ENCODE measurements around the gene TSPOAP1.
"Not testable (repeated sequence)": the region's sequence is repeated elsewhere in the genome, so short reads cannot be mapped to it uniquely, and the experiment has no call there.

TSPOAP1 gene

DNA sequence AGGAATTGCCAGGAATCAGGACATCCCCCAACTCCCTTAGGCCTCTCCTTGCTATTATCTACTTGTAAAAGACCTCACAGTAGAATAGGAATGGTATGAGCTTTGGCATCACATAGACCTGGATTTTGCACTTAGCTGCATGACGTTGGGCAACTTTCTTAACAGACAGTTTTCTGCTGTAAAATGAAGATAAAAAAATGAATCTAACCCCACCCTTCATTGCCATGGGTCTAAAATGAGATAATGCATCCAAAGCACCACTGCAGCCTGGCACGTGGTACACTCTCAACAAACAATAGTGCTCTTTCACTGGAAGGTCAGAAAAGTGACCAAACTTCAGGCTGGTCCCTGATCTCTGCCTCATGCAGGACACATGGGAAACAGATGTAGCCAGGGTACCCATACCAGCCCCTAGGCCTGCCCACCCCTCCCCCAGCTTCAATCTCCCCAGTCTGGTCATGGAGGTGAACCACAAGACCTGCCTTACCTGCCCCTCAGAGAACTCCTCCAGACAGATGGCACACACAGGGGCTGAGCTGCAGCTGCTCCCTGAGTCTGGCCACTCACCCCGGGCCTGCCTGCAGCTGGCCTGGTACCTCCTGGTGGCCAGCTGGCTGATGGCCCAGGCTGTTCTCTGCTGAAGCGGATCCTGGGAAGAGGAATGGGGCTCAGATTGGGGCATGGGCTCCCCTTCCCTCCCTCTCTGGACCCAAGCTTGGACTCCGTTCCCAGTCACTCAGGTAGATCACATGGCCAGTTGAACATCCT is 31.9 kb upstream of the TSPOAP1 start:
- no peak for DNase-seq (ENCODE audit: low spot score)

GRCh38 chr17:58358408-58359172 is 30.0 kb upstream of the TSPOAP1 start:
- no peak for DNase-seq (ENCODE audit: low spot score)

GRCh38 chr17:58357312-58358297 is 29.0 kb upstream of the TSPOAP1 start:
- DNase-seq (ENCODE audit: low spot score): no peak

GRCh38 chr17:58356231-58356630 is 27.6 kb upstream of the TSPOAP1 start:
- no peak for DNase-seq (ENCODE audit: low spot score)

- DNase-seq (ENCODE audit: low spot score): no peak
Observed at GRCh38 chr17:58354541-58355216, 26.1 kb upstream of the TSPOAP1 start.

- no peak for DNase-seq (ENCODE audit: low spot score)
Observed at GRCh38 chr17:58353389-58353825, 24.8 kb upstream of the TSPOAP1 start.

GRCh38 chr17:58352596-58353388 is 24.2 kb upstream of the TSPOAP1 start:
- peak; percentile 25 for DNase-seq (ENCODE audit: low spot score)

DNA sequence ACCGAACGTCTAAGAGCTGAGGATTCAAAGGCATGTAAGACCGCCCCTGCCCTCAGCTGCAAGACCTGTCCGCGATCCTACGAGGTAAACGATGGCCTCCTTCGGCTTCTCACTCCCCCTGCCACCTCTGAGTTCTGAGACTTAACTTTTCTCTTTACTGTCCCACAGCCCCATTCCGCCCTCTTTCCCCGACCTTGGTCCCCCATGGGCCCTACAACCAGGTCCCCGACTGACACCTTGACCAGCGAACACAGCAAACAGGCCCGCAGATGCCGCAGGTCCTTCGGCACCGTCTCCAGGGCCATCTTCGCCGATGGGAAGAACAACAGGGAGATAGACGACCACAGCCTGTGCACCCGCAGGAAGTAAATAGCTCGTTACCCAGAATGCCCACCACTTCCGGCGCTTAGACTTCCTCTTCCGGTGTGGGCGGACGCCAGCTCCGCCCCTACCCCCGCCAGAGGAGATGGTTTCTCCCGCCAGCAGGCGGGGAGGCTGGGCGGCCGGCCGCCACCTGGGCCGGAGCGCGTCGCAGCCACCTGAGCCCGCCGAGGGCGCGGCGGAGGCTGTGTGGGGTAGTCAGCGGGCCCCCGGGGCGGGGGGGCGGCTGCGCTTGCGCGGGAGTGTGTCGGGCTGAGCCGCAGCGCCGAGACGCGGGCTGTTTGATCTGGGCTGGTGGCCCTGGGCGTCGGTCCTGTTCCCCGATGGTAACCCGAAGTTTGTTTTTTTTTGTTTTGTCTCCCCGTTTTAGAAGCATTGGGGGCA is 23.4 kb upstream of the TSPOAP1 start, which contains the start of gene SUPT4H1:
SUPT4H1 (minus strand) TSS at position 371 of the 765 bp plus-strand sequence; CDS start at position 305, 66 bp downstream.
- DNase-seq (ENCODE audit: low spot score): peak; percentile 96

DNA sequence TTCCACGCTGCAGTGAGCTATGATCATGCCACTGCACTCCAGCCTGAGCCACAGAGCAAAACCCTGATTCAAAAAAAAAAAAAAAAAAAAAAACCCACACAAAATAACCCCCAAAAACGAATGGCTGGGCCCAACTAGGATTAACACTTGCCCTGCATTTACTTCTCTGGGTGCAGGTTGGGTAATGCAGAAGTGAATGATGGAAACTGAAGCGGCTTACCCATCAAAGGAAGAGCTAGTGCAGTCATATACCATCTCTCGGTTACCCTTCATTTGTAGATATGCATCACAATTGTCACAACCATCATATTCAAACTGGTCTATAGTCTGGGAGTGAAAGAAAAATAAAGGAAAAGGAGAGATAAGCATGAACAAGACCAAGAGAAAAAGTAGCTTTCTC is 22.6 kb upstream of the TSPOAP1 start:
- no peak for DNase-seq (ENCODE audit: low spot score)

DNA sequence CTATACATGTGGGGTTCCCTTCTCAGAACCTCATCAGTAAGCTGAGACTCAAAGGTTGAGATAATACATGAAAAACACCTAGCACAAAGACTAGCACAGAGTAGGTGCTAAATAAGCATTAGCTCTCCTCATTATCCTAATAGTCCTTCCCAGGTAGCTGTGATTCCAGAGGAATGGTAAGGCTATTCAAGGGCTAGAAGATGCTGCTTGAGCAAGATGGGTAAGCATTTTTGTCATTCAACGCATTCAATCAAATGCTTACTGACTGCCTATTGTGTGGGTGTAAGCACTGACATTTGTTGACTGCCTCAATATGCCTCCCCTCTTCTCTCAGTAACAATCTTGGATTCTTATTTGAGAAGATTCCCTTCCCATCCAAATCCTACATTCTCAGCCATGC is 19.4 kb upstream of the TSPOAP1 start:
- no peak for DNase-seq (ENCODE audit: low spot score)

DNA sequence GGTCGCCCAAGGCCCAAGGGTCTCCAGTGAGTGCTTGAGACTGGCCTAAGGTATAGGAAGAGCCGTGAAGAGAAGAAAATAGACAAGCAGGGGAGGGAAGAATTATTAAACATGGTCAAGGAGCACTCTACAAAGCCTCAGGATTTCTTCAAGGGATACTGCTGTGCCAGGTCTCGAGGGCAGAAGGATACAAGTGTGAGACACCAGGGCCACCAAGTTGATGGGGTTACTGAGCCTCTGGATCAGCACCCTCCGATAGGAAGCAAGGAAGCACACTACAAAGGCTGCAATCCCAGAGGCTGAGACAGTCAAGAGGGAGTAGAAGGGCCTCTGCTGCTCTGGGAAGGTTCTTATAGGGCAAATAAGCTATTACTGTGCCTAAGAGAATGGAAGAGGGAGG is 16.9 kb upstream of the TSPOAP1 start:
- no peak for DNase-seq (ENCODE audit: low spot score)

- DNase-seq (ENCODE audit: low spot score): no peak
Observed at GRCh38 chr17:58344791-58345157, 16.2 kb upstream of the TSPOAP1 start.

GRCh38 chr17:58344047-58344790 is 15.6 kb upstream of the TSPOAP1 start:
- DNase-seq (ENCODE audit: low spot score): peak; percentile 67

DNA sequence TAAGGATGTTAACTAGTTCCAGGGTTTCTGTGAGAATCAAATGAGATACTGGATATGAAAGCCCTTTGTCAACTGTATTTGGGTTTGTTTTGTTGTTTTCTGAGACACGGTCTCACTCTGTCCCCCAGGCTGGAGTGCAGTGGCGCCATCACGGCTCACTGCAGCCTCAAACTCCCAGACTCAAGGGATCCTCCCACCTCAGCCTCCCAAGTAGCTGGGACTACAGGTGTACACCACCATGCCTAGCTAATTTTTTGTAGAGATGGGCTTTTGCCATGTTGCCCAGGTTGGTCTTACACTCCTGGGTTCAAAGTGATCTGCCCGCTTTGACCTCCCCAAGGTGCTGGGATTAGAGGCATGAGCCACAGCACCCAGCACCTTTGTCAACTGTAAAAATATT is 14.5 kb upstream of the TSPOAP1 start:
- DNase-seq (ENCODE audit: low spot score): no peak

DNA sequence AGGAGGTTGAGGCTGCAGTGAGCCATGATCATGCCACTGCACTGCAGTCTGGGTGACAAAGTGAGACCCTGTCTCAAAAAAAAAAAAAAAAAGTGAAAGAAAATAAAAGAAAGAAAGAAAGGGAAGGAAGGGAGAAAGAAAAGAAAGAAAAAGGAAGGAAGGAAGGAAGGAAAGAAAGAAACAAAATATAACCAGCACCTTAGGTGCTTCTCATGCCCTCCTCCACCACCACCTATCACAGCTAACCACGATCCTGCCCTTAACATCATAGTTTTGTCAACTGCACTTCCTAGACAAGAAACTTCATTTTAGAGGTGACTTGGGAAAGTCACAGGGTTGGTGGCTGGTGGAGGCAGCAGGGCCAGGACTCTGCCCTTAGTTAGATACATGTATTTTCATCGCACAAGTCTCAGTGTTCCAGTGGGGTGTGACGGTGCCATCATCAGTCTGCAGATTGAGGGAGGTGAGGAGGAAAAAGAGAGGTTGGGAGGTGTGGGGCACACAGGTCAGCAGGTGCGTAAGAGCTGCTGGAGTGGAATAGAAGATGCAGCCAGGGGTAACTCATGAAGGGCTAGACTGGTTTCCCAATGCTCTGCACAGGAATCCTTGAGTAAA is 13.4 kb upstream of the TSPOAP1 start:
- no peak for DNase-seq (ENCODE audit: low spot score)

DNA sequence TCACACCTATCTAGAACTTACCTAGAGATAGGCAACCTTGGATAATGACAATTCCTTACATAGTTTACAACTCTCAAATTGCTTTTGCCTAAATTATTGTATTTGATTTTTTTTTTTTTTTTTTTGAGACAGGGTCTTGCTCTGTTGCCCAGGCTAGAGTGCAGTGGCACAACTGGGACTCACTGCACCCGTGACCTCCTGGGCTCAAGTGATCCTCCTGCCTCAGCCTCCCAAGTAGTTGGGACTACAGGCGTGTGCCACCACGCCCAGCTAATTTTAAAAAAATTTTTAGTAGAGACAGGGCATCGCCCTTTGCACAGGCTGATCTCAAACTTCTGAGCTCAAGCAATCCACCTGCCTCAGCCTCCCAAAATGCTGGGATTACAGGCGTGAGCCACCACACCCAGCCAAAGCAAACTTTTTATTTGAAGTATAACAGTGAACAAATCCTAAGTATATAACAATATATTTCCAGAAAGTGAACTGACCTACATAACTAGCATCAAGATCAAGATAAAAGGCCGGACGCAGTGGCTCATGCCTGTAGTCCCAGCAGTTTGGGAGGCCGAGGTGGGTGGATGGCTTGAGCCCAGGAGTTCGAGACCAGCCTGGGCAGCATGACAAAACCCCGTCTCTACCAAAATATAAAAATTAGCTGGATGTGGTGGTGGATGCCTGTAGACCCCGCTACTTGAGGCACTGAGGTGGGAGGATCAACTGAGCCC is 12.7 kb upstream of the TSPOAP1 start:
- not testable (repeated sequence) for DNase-seq (ENCODE audit: low spot score)

GRCh38 chr17:58340405-58340876 is 11.8 kb upstream of the TSPOAP1 start:
- DNase-seq (ENCODE audit: low spot score): no peak
